ENCODE data around the gene PARP11. TPM values are rescaled to one million over a fixed set of nuclear protein-coding genes. Genes with fewer than 3 reads are reported as not detected.

PARP11 gene, protein sequence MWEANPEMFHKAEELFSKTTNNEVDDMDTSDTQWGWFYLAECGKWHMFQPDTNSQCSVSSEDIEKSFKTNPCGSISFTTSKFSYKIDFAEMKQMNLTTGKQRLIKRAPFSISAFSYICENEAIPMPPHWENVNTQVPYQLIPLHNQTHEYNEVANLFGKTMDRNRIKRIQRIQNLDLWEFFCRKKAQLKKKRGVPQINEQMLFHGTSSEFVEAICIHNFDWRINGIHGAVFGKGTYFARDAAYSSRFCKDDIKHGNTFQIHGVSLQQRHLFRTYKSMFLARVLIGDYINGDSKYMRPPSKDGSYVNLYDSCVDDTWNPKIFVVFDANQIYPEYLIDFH
- polyA plus RNA-seq (2013): 5.7 and 7.8 TPM in 2 replicates

DNA sequence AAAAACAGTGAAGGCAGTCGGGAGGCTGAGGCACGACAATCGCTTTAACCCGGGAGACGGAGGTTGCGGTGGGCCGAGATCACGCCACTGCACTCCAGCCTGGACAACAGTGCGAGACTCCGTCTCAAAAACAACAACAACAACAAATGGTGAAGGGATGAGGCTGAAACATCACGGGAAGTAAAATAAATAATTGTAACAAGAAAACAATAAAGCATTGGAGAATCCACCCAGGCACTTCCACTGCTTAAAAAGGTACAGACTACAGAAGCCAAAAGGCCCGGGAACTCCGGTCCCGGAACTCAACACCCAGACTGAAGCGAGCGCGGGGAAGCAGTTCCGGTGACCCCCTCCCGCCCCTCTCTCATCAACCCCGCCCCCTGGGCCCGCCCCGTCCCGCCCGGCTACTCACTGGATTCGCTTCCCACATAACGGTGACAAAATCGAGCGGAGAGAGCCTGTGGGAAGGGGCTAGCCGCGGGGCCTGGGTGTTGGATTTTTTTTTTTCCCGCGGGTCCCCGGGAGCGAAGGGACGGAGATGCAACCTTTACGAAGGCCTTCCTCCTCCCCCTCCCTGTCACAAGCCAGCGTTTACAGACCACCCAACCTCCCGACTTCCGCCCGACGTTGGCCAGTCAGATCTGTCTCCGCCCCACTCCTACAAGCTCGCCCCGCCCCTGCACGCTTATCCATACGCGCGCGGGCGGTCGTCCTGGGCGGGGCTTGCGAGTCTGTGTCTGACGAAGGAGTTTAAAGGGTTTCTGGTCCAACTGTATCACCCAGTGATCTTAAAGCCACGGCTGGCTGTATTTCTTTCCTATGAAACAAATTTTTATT, at the start of gene PARP11:
Gene PARP11, minus strand, starts transcription at position 600 of the 837 bp plus-strand sequence. Its CDS starts 170 bp downstream, at position 430.
- Histone ChIP-seq H3K14ac (ENCODE audit: low read length) (peak within 1 kb of the TSS; percentile 92), H3K4ac (ENCODE audit: low read depth, low read length) (peak within 1 kb of the TSS; percentile 84), H2BK5ac (ENCODE audit: low read depth, low read length, poor library complexity) (peak within 1 kb of the TSS; percentile 91), H3K27me3 (ENCODE audit: insufficient read depth, low read length) (no peaks in the 10 kb centered on the region), H4K91ac (ENCODE audit: low read depth, low read length) (peak within 1 kb of the TSS; percentile 77), H2BK12ac (ENCODE audit: low read length) (no peak within 1 kb of the TSS), H3K23ac (ENCODE audit: low read length) (no peak within 1 kb of the TSS), H3K4me3 (ENCODE audit: low read depth, low read length) (peak within 1 kb of the TSS; percentile 81), H2AFZ (ENCODE audit: insufficient read depth, low read length, poor library complexity) (peak within 1 kb of the TSS; percentile 84), H3K36me3 (ENCODE audit: control insufficient read depth in 1 of 2, insufficient read depth in 2 of 2, low read length in 2 of 2) (no peaks in the 10 kb centered on the region), H3K9me3 (ENCODE audit: insufficient read depth, low read depth, low read length) (no peaks in the 10 kb centered on the region), H3K27ac (ENCODE audit: low read depth, low read length) (peak within 1 kb of the TSS; percentile 79), H3K4me1 (ENCODE audit: control insufficient read depth in 1 of 2, insufficient read depth in 2 of 2, low read length in 2 of 2) (peaks cover 3 to 4% of the 10 kb centered on the region in 2 experiments), H3K4me2 (ENCODE audit: low read length) (peak within 1 kb of the TSS; percentile 86), H3K9ac (ENCODE audit: low read length) (peak within 1 kb of the TSS; percentile 77), H4K12ac (ENCODE audit: low read depth, low read length) (peak within 1 kb of the TSS; percentile 64), H4K8ac (ENCODE audit: low read depth, low read length) (peak within 1 kb of the TSS; percentile 92), H2BK120ac (ENCODE audit: insufficient read depth, low read length, poor library complexity) (peak within 1 kb of the TSS; percentile 87), H3K79me2 (ENCODE audit: control insufficient read depth, insufficient read depth, low read length, poor library complexity) (no peaks in the 10 kb centered on the region), H2AK5ac (ENCODE audit: low read length) (peak within 1 kb of the TSS; percentile 26), H3K79me1 (ENCODE audit: low read length) (peaks cover 3% of the 10 kb centered on the region), H3K18ac (ENCODE audit: low read length) (peak within 1 kb of the TSS; percentile 87)
- DNase-seq: peak; percentile 94 to 95
- WGBS (ENCODE audit: extremely low coverage, insufficient coverage, insufficient read length): no CpG with 5 or more reads among the region's 55 CpGs

DNA sequence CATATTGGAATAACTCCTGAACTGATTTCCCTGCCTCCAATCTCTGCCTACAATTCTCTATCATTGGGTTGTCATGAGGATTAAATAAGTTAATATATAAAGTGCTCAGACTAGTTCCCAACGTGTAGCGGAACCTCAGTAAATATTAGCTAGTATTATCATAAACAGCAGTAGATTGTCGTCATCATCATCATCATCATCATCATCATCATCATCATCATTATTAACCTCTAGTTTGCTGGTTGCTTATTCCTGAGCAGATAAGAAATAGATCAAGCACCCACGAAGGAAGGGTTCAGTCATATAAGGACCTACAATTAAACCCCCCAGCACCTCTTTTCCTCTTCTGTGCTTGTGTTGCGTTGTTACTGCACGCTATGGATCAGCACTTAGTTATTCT, 48.8 kb upstream of the PARP11 start:
- Histone ChIP-seq H3K9ac (ENCODE audit: low read length) (no peak overlapping the region), H3K79me1 (ENCODE audit: low read length) (no peaks in the 10 kb centered on the region), H3K4me3 (ENCODE audit: low read depth, low read length) (no peak overlapping the region), H4K8ac (ENCODE audit: low read depth, low read length) (no peak overlapping the region), H3K27ac (ENCODE audit: low read depth, low read length) (no peak overlapping the region), H3K27me3 (ENCODE audit: insufficient read depth, low read length) (no peaks in the 10 kb centered on the region), H3K4me2 (ENCODE audit: low read length) (no peak overlapping the region), H2AK5ac (ENCODE audit: low read length) (no peak overlapping the region), H3K18ac (ENCODE audit: low read length) (no peak overlapping the region), H4K91ac (ENCODE audit: low read depth, low read length) (no peak overlapping the region), H3K23ac (ENCODE audit: low read length) (no peak overlapping the region), H2BK12ac (ENCODE audit: low read length) (no peak overlapping the region), H3K36me3 (ENCODE audit: control insufficient read depth in 1 of 2, insufficient read depth in 2 of 2, low read length in 2 of 2) (no peaks in the 10 kb centered on the region), H2AFZ (ENCODE audit: insufficient read depth, low read length, poor library complexity) (no peak overlapping the region), H3K79me2 (ENCODE audit: control insufficient read depth, insufficient read depth, low read length, poor library complexity) (no peaks in the 10 kb centered on the region), H3K14ac (ENCODE audit: low read length) (no peak overlapping the region), H3K9me3 (ENCODE audit: insufficient read depth, low read depth, low read length) (peaks cover 4% of the 10 kb centered on the region), H3K4ac (ENCODE audit: low read depth, low read length) (no peak overlapping the region), H4K12ac (ENCODE audit: low read depth, low read length) (no peak overlapping the region), H3K4me1 (ENCODE audit: control insufficient read depth in 1 of 2, insufficient read depth in 2 of 2, low read length in 2 of 2) (no peaks in the 10 kb centered on the region), H2BK5ac (ENCODE audit: low read depth, low read length, poor library complexity) (no peak overlapping the region), H2BK120ac (ENCODE audit: insufficient read depth, low read length, poor library complexity) (no peak overlapping the region)
- no CpG with 5 or more reads among the region's 6 CpGs for WGBS (ENCODE audit: extremely low coverage, insufficient coverage, insufficient read length)
- no peak for DNase-seq

DNA sequence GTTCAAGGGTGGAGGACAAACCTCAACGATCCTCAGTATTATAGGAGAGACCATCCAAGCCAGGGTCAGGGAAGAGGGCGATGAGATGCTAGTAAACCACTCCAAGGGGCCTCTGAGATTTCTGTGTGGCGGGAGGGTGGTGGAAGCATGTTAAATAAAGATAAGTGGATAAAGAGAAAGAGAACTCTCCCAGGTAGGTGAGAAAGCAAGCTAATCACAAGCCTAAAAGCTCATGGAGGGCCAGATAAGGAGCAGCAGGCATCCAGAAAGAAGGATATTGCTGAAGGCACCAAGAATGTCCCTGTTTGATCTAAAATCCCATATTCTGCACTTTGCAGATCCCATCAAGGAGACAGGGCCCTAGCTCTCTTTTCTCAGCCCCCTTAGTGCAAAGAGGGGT, 48.3 kb upstream of the PARP11 start:
- no peak overlapping the region for H2BK5ac ChIP-seq (ENCODE audit: low read depth, low read length, poor library complexity)
- no peak for DNase-seq
- H2AK5ac ChIP-seq (ENCODE audit: low read length): no peak overlapping the region
- no peaks in the 10 kb centered on the region for H3K36me3 ChIP-seq (ENCODE audit: control insufficient read depth in 1 of 2, insufficient read depth in 2 of 2, low read length in 2 of 2)
- H3K9me3 ChIP-seq (ENCODE audit: insufficient read depth, low read depth, low read length): peaks cover 4% of the 10 kb centered on the region
- H3K4ac ChIP-seq (ENCODE audit: low read depth, low read length): no peak overlapping the region
- no peak overlapping the region for H2BK12ac ChIP-seq (ENCODE audit: low read length)
- no peak overlapping the region for H3K4me3 ChIP-seq (ENCODE audit: low read depth, low read length)
- H4K8ac ChIP-seq (ENCODE audit: low read depth, low read length): no peak overlapping the region
- H3K9ac ChIP-seq (ENCODE audit: low read length): no peak overlapping the region
- H2AFZ ChIP-seq (ENCODE audit: insufficient read depth, low read length, poor library complexity): no peak overlapping the region
- H3K4me2 ChIP-seq (ENCODE audit: low read length): no peak overlapping the region
- no peak overlapping the region for H4K12ac ChIP-seq (ENCODE audit: low read depth, low read length)
- H3K4me1 ChIP-seq (ENCODE audit: control insufficient read depth in 1 of 2, insufficient read depth in 2 of 2, low read length in 2 of 2): no peaks in the 10 kb centered on the region
- no peak overlapping the region for H4K91ac ChIP-seq (ENCODE audit: low read depth, low read length)
- H3K23ac ChIP-seq (ENCODE audit: low read length): no peak overlapping the region
- H3K18ac ChIP-seq (ENCODE audit: low read length): no peak overlapping the region
- no peak overlapping the region for H3K27ac ChIP-seq (ENCODE audit: low read depth, low read length)
- H3K14ac ChIP-seq (ENCODE audit: low read length): no peak overlapping the region
- no CpG with 5 or more reads among the region's 3 CpGs for WGBS (ENCODE audit: extremely low coverage, insufficient coverage, insufficient read length)
- no peaks in the 10 kb centered on the region for H3K79me2 ChIP-seq (ENCODE audit: control insufficient read depth, insufficient read depth, low read length, poor library complexity)
- no peak overlapping the region for H2BK120ac ChIP-seq (ENCODE audit: insufficient read depth, low read length, poor library complexity)
- H3K79me1 ChIP-seq (ENCODE audit: low read length): no peaks in the 10 kb centered on the region
- no peaks in the 10 kb centered on the region for H3K27me3 ChIP-seq (ENCODE audit: insufficient read depth, low read length)

DNA sequence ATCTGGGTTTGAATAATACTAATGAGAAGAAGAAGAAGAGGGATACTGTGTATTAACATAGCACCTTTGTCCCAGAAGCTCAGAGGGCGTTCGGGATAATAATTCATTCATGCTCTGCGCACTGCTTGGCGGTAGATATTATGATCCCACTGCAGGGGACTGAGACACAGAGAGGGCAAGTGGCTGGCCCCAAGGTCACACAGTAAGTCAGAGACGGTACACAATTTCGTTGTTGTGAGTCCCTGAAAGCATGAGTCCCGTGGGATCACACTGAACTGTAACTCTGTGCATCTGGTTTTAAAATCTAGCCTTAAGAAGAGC, 47.9 kb upstream of the PARP11 start:
- no peak overlapping the region for H2BK120ac ChIP-seq (ENCODE audit: insufficient read depth, low read length, poor library complexity)
- WGBS (ENCODE audit: extremely low coverage, insufficient coverage, insufficient read length): no CpG with 5 or more reads among the region's 7 CpGs

More for the DNA sequence above, 47.9 kb upstream of the PARP11 start:
- no peak overlapping the region for H2BK5ac ChIP-seq (ENCODE audit: low read depth, low read length, poor library complexity)
- no peak overlapping the region for H3K23ac ChIP-seq (ENCODE audit: low read length)
- DNase-seq: no peak
- H3K4ac ChIP-seq (ENCODE audit: low read depth, low read length): no peak overlapping the region
- no peaks in the 10 kb centered on the region for H3K36me3 ChIP-seq (ENCODE audit: control insufficient read depth in 1 of 2, insufficient read depth in 2 of 2, low read length in 2 of 2)
- no peak overlapping the region for H2AK5ac ChIP-seq (ENCODE audit: low read length)
- no peaks in the 10 kb centered on the region for H3K79me2 ChIP-seq (ENCODE audit: control insufficient read depth, insufficient read depth, low read length, poor library complexity)
- no peak overlapping the region for H2AFZ ChIP-seq (ENCODE audit: insufficient read depth, low read length, poor library complexity)
- no peaks in the 10 kb centered on the region for H3K27me3 ChIP-seq (ENCODE audit: insufficient read depth, low read length)
- peaks cover 4% of the 10 kb centered on the region for H3K9me3 ChIP-seq (ENCODE audit: insufficient read depth, low read depth, low read length)
- no peak overlapping the region for H2BK12ac ChIP-seq (ENCODE audit: low read length)
- H4K12ac ChIP-seq (ENCODE audit: low read depth, low read length): no peak overlapping the region
- H4K91ac ChIP-seq (ENCODE audit: low read depth, low read length): no peak overlapping the region
- no peak overlapping the region for H3K4me2 ChIP-seq (ENCODE audit: low read length)
- no peaks in the 10 kb centered on the region for H3K4me1 ChIP-seq (ENCODE audit: control insufficient read depth in 1 of 2, insufficient read depth in 2 of 2, low read length in 2 of 2)
- no peaks in the 10 kb centered on the region for H3K79me1 ChIP-seq (ENCODE audit: low read length)
- no peak overlapping the region for H3K14ac ChIP-seq (ENCODE audit: low read length)
- H3K18ac ChIP-seq (ENCODE audit: low read length): no peak overlapping the region
- no peak overlapping the region for H3K4me3 ChIP-seq (ENCODE audit: low read depth, low read length)
- no peak overlapping the region for H3K9ac ChIP-seq (ENCODE audit: low read length)
- H4K8ac ChIP-seq (ENCODE audit: low read depth, low read length): no peak overlapping the region
- H3K27ac ChIP-seq (ENCODE audit: low read depth, low read length): no peak overlapping the region

Data from trophoblast cell (in vitro differentiated cells and primary cell).